H4 (cell line): ENCODE measurements around the gene COL4A1. TPM values are rescaled to one million over a fixed set of nuclear protein-coding genes. Genes with fewer than 3 reads are reported as not detected.

ENCODE experiments used
- DNase-seq: peaks from one replicate; pipeline ENCODE4 v3.0.0-alpha.2; 2015; ENCODE audit warnings: low spot score
- total RNA-seq: library from RNA; depleted of rRNA; stranded (reverse); fragments of >200 nt; shearing (Covaris generic); gene quantifications from 2 replicates; pipeline ENCODE4 v1.2.3, GENCODE V29; 2014

COL4A1 gene
- total RNA-seq, 1 experiment from 2014 or later = 56.1 TPM

DNA sequence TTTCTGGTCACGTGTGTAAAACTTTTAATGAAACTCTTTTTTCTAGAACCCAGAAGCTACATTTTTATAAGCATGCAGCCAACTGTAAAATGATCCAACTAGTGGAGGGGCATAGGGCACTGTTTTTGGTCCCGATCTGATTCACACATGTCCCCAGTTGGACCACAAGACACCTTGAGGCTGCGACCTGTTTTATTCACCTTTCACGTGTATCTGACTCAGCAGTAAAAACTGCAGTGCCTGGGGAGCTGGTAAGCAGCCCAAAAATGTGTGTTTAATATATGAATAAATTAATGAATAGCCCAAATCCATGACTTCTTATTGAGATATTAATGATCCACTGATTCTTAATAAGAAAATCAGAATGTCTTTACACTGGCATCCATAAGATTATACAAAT, 140.4 kb downstream of the COL4A1 start:
- DNase-seq = no peak

DNA sequence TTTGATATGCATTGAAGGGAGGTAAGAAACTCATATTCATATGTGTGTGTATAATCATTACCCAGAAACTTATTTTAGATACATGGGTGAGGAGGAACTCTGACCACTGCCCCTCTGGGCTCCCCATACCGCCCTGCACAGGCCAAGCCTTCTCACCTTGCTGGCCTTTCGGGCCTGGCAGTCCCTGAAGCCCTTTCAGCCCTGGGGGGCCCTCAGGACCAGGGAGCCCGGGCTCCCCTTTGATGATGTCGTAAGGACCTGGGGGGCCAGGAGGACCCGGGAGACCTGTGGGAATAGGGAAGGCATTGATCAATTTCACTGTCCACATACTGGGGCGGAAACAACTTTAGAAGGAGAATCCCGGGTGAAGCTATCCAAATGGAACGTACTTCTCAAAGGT, 142.3 kb downstream of the COL4A1 start:
- no peak for DNase-seq

DNA sequence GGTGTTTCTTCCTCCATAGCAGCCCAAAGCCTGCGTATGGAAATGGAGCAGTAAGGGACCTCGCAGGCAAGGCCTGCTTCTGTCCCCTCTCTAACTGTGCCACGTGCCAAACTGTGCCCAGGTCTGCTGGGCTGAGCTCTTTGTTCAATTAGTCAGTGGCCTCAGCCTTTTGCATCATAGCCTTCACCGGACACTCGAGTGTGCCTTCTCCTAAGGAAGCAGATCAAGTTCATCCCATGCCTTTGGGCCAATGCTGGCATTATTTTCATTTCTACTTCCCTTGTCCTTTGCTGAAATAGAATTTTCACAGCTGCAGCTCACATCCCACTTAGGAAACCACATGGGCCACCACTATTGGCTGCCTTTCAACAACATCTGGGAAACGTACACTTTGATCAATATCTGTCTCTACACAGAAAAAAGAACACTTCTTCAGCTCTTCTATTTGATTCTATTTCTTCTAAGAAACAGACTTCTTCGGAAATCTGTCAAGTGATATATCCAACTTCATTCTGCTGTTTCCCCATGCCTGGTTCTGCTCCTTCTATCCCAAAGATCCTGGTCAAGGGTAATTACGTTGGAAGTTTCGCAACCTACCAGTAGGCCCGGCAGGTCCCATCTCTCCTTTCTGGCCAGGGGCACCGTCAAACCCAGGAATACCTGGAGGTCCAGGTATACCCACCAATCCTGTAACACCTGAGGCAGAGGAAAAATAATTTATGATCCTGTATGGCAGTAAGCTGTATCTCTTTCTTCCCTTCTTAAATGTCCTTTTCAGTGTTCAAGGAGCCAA, 143.9 kb downstream of the COL4A1 start:
- no peak for DNase-seq

DNA sequence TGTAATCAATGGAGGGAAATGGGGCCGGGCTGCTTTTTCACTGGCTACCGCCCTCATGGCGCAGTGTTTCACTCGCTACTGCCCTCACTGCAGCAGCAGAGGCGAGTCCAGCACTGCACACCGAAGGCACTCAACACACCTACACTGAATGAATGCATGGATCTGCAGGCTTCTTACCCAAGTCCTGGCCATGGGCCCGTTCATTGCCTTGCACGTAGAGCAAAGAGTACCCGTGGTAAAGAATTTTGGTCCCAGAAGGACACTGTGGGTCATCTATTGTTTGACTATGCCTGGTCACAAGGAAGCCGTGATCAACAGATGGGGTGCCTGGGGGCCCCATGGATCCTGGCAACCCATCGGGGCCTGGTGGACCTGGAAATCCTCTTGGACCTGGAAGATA, 144.9 kb downstream of the COL4A1 start:
- no peak for DNase-seq

DNA sequence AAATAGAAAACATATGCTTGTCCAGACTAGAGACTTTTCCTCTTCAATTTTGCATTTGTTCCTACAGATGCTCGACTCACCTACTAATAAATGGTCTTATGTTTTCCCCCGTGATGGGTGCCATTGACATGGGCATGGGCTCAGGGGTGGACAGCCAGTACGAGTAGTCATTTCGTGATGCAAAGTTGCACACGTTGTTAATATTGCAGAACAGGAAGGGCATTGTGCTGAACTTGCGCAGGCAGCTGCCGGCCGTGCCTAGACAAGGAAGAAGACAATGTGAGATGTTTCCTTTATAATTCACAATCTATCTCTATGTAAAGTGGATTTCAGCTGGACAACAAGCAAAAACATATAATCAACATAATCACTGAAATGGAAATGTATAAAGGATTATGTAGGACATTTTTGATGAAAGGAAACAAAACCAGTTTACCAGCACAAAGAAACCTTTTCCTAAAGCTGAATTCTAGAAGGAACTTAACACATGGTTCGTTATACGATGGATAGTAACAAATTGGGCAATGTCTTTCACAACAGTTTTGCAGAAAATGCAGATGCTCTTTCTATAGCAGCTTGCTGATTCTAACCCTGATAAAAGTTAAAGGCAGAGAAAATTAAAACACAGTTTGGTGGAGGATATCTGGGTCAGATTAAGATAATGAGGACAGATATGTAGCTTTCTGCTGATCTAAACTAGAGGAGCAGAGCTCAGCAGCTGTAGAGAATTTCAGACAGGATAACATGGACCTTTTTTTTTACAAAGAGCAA, 145.7 kb downstream of the COL4A1 start:
- DNase-seq = no peak

DNA sequence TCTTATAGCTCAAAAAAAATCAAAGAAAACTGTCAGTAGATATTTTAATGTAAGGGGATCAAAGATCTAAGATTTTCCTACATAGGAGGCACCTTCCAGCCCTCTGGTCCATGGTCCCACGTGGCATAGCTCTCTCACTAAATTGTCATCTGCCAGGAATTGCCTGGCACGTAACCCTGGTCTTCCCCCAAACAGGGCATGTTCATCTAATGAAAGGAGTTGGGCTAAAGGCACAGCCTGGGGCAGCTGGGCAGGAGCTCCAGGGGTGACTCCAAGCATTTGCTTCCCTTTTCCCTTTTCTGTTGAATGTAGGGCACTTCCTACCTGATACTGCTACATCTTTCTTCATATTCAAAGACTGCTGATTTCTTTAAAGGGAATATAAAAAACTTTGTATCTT, 148.7 kb downstream of the COL4A1 start:
- no peak for DNase-seq

DNA sequence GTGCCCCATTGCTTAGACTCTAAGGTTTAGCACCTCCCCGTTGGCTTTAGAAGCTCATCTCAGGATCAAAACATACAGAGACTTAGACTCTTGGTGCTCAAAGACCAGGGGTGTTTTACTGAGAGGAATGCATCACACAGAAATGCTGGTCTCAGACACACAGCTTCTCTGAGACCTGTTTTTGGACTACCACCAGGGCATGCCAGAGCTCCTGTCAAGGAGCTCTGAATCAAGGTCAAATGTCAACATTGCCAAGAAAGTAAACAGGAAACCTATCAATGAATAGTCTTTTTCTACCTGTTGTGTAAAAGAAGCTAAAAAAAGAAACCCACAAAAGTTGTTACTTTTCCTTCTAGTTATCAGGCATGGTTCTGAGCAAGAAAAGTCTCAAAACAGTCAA, 149.2 kb downstream of the COL4A1 start:
- no peak for DNase-seq

DNA sequence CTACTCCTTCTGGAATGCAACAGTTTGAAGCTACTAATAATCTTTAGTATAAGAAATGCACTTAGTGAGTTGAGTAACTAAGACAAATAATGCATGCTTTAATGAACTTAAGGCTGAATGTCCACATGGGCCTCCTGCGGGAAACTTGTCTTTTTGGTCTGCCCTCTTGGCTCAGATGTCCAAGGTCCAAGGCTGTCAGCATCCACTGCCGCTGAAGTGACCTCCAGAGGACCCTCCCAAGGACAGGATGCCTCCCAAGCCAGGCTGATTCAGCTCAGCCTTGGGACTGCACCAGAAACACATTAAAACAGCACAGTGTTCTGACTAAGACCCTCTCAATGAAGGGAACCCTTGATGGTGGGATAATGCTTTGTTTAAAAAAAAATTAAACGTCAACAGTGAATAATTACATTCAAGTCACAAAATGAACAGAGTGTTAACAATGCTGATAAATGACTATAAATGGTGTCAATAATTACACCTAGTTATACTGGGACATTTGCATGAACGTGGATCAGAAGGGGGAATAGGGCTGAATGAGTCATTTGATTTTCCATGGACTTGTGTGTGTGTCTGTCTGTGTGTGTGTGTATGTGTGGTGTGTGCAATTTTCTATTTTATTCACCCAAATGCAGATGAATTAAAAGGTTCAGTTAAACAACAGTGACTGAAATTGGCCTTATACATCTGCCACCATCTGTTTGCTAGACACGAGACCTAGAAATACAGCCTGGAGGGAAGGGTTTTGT, 150.5 kb downstream of the COL4A1 start:
- DNase-seq = no peak

DNA sequence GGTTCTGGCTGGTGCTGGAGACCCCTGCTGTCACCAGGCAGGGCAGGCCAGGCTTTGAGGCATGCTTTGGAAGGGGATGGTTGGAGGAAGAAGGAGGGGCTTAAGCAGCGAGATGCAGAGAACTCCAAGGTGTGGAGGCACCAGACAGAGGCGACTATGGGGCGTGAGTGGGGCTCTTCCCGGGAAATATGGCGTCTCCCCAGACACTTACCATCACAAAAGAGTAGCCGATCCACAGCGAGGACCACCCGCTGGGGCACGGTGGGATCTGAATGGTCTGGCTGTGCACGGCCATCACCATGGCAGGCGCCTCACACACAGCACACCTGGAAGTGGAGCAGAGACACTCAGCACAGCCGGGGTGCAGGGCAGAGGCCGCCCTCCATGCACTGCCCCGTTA, 151.9 kb downstream of the COL4A1 start:
- DNase-seq = no peak

DNA sequence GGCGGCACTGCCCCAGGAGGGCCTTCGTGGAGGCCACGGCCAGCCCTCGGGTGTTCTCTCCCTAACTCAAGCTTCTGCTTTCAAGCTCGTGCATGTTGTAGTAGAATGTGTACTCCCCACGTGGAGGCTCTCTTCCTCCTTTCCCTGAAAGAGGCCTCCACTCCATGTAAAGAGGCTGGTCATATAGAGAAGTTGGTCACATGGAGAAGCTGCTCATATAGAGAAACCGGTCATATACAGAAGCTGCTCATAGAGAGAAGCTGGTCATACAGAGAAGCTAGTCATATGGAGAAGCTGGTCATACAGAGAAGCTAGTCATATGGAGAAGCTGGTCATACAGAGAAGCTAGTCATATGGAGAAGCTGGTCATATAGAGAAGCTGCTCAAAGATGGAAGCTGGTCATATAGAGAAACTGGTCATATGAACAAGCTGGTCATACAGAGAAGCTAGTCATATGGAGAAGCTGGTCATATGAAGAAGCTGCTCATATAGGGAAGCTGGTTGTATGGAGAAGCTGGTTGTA, 152.5 kb downstream of the COL4A1 start:
- DNase-seq = no peak

DNA sequence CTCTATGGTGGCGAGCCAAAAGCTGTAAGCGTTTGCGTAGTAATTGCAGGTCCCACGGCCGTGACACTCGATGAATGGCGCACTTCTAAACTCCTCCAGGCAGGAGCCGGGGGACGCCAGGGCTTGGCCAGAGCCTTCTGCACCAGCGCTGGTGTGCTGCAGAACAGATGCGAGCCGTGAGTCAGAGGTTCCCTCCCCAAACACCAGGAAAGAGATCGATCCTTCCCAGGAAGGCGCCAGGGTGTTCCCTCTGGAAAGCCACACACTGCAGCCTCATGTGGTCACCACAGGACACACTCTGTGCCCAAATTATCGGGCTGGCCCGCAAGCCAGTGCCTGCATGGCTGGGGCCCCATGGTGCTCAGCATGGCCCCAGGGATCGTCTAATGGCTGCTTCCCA, 154.6 kb downstream of the COL4A1 start:
- DNase-seq = no peak

DNA sequence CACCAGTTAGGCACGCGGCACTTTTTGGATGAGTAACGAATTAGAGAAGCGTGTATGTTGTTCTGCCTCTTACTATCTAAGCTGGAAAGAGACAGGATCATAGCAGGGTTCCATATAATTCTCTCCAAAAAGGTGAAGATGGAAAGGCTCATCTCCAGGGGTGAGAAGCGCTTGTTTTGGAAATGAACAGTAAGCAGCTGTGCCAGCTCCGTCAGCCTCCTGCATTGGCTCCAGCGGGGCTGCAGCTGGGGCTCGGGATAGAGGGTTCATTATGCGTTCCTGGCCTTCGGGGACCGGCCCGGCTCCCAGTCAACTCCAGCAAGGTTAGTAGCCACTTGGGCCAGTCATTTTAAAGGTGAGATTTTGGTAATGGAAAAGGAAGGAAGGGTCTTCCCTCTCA, 155.5 kb downstream of the COL4A1 start:
- no peak for DNase-seq

DNA sequence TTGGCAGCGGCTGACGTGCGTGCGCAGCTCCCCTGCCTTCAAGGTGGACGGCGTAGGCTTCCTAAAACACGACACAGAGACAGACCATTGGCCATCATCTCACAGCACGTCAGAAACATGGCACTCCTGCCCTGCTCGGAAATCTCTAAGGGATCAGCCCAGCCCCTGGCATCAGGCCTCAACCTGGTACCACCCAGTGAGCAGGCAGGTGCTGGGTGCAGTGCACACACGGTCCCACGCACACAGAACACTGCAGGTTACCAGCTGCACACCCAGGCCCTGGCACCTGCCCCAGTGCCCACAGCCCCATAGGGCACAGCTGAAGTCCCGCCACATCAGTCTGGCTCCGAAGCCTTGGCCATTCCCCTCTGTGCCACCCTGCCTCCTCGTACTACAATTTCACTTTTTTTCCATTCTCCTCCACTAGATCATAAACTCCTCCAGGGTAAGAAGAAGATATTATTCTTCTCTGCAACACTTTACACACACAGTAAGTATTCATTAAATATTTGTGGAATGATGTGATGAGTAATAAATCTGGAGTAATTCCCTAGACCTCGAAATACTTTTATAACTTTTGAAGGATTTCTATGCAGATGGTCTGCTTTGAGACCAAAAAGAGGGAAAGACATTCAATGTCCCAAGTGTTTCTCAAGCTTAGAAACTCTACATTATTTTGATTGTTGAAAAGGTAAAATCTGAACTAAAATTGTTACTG, 156.4 kb downstream of the COL4A1 start:
- DNase-seq = no peak

DNA sequence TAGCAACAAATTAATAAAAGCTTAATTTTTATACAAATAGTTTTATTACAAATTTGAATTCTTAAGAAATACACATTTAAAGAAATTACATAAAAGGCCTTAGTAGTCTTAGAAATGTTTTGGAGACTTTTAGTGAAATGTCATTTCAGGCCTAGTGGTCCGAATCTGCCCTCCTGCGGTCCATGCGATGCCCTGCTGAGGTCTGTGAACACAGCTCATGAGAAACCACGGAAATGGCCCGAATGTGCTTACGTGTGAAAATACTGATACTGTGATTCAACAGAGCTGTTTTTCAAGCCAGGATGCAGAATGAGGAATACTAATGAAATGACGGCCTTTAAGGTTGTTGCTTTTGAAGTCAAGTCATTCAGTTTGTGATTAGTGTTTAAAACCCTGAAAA, 157.9 kb downstream of the COL4A1 start:
- no peak for DNase-seq

DNA sequence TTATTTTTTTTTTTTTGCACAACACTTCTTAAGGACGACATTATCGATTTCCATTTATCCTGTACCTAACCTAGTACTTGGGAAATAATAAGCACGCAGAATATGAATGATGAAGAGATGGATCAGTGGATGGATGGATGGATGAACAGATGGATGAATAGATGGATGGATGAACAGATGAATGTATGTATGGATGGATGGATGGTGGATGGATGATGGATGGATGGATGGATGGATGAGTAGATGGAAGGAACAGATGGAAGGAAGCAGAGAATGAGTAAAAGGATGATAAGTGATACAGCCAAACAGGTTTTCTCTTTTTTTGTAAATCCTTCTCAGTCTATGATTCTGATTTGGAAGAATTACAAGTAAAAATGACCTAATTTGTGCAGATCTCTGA, 166.9 kb downstream of the COL4A1 start:
- no peak for DNase-seq

DNA sequence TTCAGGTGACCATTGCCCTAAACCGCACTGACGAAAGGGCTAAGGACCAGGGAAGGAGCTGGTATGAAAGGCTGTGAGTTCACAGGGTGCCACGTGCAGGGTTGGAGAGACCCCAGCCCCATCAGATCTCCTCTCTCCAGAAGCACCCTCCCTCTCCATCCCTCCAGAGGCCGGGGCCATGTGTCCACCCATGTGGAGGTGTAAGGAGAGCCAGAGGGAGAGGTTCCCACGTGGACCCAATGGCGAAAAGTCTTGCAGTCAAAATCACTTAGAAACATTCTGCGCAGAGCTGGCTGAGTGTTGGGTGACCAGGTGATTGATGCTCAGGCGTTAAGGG, 168.3 kb downstream of the COL4A1 start:
- no peak for DNase-seq

DNA sequence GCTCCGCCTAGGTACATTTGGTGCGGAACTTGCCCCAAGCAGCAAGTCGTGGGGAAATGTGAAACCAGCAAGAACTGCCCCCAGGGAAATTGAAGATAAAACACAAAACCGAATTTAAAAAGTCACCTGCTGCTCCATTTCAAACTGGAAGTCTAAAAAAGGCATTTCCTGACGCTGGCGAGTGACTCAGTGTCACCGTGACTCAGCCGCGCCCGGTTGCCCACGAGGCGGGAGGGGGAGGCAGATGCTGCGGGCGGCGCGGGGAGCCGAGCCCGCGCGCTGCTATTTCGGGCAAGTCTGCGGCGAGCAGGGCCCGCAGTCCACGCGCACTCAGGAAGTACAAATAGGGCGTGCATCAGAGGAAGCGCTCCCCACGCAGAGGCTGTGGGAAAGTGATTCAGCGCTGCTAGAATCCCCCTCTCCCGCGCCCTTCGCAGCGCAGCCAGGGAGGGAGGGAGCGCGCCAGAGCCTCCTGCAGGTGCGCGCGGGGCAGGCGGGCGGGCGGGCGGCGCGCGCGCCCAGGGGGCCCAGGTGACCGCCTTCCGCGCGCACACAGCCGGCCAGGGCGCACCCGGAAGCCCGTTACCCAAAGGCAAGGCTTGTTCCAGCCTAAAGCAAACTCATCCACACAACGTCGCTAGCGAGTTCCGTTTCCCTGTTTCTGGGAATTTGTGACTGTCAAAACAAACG, 168.8 kb downstream of the COL4A1 start:
- peak; percentile 61 for DNase-seq

DNA sequence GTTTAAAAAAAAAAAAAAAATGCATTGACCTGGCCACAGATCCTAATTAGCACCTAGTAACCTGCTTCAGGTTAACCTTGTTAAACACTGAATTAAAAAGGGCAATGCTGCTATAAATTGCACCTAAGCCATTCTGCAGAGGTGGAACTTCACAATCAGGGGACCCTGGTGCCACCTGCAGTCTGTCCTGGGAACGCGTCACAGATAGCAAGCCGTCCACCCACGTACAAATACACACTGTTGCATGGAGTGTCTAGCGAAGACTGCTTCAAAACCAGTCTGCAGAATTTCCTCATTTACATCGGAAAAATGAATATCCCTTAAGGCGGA, 169.3 kb downstream of the COL4A1 start:
- DNase-seq = peak; percentile 47

DNA sequence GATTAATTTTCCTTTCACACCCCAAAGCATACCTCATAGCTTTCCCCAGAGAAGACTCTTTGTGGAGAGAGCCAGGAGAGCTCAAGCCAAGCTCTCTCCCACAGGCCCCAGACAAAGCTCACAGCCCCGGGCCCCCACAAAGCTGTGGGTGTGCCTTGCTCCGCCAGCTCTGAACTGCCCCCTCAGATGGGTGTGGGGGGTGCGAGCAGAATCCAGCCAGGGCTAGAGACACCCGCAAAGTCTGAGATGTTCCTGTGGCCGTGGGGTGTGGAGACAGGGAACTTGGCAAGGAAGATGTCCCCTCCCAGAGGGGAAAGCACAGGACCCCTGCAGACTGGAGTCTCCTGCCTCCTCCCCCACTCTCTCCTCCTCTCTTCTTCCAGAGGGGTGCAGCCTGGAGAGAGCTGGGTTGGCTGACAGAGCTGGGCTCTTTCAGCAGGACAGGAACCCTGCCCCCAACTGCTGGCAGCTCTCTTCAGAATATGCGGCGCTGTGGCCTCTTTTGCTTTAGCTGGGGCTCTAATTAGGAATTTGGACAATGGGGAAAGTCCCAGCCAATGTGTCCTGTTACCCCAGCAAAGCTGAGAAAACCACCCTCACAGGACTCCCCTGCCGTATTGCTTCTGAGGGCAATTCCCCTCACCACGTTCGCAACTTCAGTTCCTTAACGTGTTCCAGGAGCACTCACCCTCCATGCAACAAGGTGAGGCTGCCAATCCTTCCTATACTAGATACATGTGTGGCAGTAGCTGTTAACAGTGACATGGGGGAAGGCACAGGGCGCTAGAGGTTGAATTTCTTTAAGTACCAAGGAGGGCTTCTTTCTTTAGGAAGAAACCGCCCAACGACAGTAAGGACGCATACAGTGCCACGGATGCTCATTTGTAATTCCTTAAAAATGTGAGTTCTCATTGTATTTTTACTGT, 170.0 kb downstream of the COL4A1 start:
- no peak for DNase-seq

DNA sequence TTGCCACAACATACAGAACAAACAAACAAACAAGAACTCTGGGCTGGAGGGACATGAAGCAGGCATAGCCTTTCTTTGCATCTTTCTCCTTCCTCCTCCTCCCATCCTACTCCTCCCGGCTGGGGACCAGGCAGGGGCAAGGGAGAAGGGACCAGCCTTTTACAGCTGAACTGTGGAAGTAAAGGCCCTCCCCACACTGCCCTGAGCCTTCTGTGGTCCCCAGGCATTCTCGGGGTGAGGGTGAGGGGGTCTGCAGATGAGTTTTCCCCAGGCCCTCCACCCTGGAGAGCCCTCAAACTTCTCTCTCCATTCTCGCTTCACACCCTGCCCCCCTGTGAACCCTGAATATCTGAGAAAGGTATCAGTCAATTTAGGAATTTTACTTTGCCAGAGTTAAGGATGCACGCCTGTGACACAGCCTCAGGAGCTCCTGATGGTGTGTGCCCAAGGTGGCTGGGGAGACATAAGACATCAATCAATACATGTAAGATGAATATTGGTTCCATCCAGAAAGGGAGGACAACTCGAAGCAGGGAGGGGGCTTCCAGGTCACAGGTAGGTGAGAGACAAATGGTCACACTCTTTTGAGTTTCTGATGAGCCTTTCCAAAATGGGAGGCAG, 170.9 kb downstream of the COL4A1 start:
- DNase-seq = no peak
